Transverse colon (tissue), 3 donors: ENCODE data around the gene PDZD2.

ENCODE experiments used
- POLR2A ChIP-seq: fragments of 450-650 bp; IDR thresholded peaks from one replicate; pipeline ENCODE4 v1.6.1; 2016; ENCODE audit warnings: antibody characterized with exemption, mild to moderate bottlenecking, moderate library complexity
- TF ChIP-seq, protein P1 (sequence below), 5 experiments: fragments of 200-600 bp in 3 of 5; fragments of 450-650 bp in 2 of 5; sonication (generic) in 3 of 5; IDR thresholded peaks; 1 replicate in 2 of 5; 2 replicates in 3 of 5; pipeline ENCODE4 v1.5.1; 2016 to 2017; ENCODE audit warnings: antibody characterized with exemption in 5 of 5, inconsistent platforms in 3 of 5, mild to moderate bottlenecking in 2 of 5, moderate library complexity in 1 of 5

DNA sequence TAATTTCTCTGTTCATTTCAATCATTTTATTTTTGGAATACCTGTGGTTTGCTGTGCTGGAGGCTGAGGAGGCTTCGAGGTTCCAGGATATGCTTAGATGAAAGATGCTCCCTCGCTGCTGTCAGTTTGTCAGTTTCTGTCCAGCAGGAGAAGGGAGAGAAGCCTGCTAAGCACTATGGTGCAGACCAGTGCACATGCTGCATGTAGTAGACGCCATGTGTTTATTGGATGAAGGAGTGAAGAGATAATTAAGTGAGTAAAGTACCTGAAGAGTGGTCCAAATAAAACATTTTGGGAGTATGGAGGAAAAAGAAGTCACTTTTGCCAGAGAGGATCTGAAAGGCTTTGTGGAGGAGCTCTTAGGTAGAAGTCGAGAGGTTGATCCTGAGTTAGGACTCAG, 2.1 kb downstream of the PDZD2 start:
- TF ChIP-seq POLR2A: no peak
- TF ChIP-seq, protein P1, sequence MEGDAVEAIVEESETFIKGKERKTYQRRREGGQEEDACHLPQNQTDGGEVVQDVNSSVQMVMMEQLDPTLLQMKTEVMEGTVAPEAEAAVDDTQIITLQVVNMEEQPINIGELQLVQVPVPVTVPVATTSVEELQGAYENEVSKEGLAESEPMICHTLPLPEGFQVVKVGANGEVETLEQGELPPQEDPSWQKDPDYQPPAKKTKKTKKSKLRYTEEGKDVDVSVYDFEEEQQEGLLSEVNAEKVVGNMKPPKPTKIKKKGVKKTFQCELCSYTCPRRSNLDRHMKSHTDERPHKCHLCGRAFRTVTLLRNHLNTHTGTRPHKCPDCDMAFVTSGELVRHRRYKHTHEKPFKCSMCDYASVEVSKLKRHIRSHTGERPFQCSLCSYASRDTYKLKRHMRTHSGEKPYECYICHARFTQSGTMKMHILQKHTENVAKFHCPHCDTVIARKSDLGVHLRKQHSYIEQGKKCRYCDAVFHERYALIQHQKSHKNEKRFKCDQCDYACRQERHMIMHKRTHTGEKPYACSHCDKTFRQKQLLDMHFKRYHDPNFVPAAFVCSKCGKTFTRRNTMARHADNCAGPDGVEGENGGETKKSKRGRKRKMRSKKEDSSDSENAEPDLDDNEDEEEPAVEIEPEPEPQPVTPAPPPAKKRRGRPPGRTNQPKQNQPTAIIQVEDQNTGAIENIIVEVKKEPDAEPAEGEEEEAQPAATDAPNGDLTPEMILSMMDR (IDR thresholded peaks at IDR 0.05): no peak
